Measurements from ENCODE around the gene MECP2.
"Not testable (repeated sequence)": the region's sequence is repeated elsewhere in the genome, so short reads cannot be mapped to it uniquely, and the experiment has no call there.

Gene MECP2

DNA sequence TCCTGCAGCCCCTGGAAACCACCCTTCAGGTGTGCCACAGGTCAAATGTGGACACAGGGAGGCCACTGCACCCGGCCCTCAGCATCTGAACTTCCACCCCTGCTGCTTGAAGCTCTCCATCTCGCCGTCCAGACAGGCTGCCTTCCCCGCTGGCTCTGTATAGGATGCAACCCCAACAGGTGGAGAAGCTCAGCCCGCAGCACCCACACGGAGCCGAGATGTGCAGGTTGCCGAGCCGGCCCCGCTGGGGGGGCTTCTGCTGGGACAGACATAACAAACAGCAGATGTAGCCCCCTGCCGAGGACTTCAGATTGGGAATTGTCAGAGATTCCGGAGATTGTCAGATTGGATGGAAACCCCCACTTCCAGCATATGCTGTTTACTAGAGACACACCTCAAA, 104.4 kb downstream of the MECP2 start:
- DNase-seq (ENCODE audit: low read depth, low spot score) = no peak

DNA sequence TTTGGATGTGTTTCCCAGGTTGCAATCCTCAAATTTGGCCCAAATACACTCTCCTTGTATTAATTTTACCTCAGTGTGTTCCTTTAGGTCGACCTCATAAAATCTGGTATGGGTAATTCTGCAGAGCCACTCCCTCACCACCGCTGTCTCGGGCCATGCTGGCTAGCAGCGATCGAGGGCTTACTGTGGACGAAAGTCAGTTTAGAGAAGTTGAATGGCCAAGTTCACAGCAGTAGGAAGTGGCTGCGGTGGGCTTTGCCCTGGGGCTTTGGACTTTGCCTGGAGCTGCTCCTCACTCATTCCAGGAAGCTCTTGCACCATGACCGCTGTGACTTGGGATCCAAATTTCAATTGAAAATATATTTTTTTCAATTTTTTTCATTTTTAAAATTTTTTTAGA, 105.3 kb downstream of the MECP2 start:
- no peak for DNase-seq (ENCODE audit: low read depth, low spot score)

DNA sequence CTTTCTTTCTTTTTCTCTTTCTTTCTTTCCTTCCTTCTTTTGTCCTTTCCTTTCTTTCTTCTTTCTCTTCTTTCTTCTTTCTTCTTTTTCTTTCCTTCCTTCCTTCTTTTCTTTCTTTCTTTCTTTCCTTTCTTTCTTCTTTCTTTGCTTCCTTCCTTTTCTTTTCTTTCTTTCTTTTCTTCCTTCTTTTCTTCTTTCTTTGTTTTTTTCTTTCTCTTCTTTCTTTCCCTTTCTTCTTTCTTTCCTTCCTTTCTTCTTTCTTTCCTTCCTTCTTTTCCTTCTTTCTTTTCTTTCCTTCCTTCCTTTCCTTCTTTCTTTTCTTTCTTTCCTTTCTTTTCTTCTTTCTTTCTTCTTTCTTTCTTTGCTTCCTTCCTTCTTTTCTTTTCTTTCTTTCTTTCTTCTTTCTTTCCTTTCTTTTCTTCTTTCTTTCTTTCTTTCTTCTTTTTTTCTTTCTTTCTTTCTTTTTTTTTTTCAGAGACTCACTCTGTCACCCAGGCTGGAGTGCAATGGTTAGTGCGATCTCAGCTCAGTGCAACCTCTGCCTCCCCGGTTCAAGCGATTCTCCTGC, 106.4 kb downstream of the MECP2 start:
- no peak for DNase-seq (ENCODE audit: low read depth, low spot score)

DNA sequence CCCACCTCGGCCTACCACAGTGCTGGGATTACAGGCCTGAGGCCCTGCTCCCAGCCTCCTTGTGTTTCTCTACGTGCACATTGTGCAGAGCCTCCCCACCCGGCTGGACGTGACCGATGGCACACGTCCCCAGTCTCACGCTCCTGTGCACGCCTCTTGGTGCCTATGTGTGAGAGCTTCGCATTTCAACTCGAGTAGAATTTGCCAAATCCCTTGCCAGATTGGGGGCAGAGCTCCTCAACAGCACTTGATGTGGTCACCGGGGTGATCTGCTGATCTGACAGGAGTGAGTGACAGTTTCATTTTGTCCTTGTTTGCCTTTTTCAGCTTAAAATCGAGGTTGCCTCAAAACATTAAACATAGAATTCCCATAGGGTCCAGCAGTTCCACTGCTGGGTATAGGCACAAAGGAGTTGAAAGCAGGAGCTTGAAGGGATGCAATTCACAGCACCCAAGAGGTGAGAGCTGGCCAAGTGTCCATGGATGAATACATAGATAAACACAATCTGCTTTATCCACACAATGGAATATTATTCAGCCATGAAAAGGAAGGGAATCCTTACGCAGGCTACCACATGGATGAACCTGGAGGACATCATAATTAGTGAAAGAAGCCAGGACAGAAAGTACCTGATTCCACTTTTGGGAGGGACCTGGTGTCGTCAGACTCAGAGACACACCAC, 107.4 kb downstream of the MECP2 start:
- DNase-seq (ENCODE audit: low read depth, low spot score) = no peak

GRCh38 chrX:153988493-153988892, 109.0 kb downstream of the MECP2 start:
- no peak for DNase-seq (ENCODE audit: low read depth, low spot score)

DNA sequence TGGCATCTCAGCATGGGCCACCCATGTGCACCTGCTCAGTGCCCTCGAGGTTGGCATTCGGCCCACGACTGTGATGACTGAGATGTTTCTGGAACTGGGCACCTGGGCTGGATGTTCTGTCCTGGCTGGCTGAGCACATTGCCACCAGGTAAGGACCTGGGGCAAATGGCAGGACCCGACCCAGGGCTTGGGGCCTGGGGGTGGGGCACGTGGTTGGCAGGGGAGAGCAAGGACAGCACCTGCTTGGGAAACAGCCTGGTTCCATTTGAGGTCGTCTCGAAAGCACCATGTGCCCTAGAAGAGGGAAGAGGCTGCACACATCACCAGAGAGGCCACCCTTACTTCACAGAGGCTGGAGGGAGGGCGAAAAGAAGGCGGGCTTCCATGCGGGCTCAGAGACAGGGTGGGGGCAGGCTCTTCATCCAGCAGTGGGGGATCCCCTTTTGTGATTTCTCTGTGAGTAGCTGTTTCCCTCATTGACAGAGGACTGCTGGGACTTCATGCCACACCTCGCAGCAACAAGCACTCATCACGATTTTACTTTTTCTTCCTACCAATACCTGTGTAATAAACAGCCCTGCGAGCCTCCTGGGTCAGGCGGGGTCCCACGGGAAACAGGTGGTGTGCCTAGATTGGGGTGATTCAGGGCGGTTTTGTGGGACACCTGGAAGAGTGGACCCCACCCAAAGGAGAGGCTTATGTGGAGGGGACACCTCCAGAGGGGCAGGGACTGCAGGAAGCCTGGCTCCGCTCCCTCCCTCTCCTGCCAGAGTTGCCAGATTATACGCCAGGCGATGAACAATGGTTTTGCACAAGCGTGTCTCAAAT, 113.0 kb downstream of the MECP2 start:
- DNase-seq (ENCODE audit: low read depth, low spot score) = no peak

GRCh38 chrX:153983321-153983801, 114.2 kb downstream of the MECP2 start:
- no peak for DNase-seq (ENCODE audit: low read depth, low spot score)

DNA sequence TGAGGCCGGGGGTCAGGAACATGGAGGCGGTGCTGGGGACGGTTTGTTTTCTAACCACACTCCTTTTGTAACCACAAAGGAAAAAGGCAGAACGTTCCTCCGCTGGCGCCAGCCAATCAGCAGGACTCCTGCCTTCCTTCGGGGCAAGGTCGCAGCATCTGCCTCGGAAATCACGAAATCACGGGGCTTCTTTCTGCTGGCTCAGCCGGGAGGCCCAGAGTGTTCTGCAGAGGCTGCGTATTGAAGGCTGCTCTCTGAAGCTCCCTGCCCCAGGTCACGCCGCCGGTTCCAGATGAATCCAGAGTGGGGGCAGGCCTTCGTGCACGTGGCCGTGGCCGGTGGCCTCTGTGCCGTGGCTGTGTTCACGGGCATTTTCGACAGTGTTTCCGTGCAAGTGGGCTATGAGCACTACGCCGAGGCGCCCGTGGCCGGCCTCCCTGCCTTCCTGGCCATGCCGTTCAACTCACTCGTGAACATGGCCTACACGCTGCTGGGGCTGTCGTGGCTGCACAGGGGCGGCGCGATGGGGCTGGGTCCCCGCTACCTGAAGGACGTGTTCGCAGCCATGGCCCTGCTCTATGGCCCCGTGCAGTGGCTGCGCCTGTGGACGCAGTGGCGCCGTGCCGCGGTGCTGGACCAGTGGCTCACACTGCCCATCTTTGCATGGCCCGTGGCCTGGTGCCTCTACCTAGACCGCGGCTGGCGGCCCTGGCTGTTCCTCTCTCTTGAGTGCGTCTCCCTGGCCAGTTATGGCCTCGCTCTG, 115.6 kb downstream of the MECP2 start:
- DNase-seq (ENCODE audit: low read depth, low spot score) = no peak

DNA sequence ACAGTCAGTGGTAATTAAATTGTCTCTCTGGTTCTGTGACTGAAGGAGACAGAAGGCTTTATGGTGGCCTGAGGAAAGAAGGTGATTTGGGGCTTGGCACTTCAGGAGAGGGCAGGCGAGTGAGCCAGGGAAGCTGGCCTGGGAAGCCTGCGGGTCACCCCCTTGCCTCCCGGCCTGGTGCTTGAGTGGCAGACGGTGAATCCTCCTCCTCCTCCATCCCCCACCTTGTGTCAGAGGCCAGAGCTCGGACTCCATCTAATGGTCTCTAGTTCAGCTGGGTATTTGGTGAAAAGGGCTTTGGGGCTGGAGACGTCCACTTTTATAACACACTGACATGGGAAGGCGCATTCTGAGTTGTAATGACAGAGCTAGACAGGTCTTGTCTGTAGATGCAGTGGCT, 116.3 kb downstream of the MECP2 start:
- no peak for DNase-seq (ENCODE audit: low read depth, low spot score)

DNA sequence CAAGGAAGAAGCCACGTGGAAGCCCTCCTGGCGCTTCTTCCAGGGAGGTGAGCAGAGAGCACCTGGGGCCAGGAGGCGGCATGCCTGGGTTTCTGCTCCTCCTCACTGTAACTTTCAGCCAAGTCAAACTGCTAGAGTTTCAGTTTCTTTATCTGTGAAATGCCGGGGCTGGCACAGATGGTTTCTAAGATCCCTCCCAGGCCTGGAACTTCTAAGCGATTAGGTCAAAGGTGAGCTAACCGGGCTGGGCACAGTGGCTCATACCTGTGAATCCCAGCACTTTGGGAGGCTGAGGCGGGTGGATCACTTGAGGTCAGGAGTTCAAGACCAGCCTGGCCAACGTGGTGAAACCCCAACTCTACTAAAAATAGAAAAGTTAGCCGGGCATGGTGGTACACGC, 117.1 kb downstream of the MECP2 start:
- DNase-seq (ENCODE audit: low read depth, low spot score) = not testable (repeated sequence)

GRCh38 chrX:153974726-153975286, 122.7 kb downstream of the MECP2 start:
- DNase-seq (ENCODE audit: low read depth, low spot score) = no peak

GRCh38 chrX:153974003-153974725, 123.4 kb downstream of the MECP2 start:
- no peak for DNase-seq (ENCODE audit: low read depth, low spot score)

GRCh38 chrX:153973127-153974002, 124.2 kb downstream of the MECP2 start:
- DNase-seq (ENCODE audit: low read depth, low spot score) = no peak

- DNase-seq (ENCODE audit: low read depth, low spot score) = no peak
These were observed 125.0 kb downstream of the MECP2 start, which contains the start of gene TMEM187 for GRCh38 chrX:153972368-153973126. Gene TMEM187 (plus strand): TSS chrX:153972754. CDS start chrX:153982063, 9,309 bp downstream.

All from brain pericyte (primary cell).